ENCODE measurements around the gene L1TD1. TPM values are rescaled to one million over a fixed set of nuclear protein-coding genes. Genes with fewer than 3 reads are reported as not detected.

L1TD1 gene
- total RNA-seq, 4 donors from 2014 or later = 2.0 to 5.4 (median 3.4) TPM; not detected in 1

GRCh38 chr1:62247391-62248168 lies 52.9 kb downstream of the L1TD1 start:
- in situ Hi-C loops (cut with MboI; ENCODE audit: low pct_ligation_motif_present in 1 of 4, low pct_unique_long_range_greater_than_20kb in 1 of 4, low sequenced_read_pairs in 3 of 4) = no loop called here

GRCh38 chr1:62250126-62250726 lies 55.6 kb downstream of the L1TD1 start:
- intact Hi-C loops (cut with DNase I; ENCODE audit: low total_unique reads) = no loop called here

More at GRCh38 chr1:62247391-62248168, 52.9 kb downstream of the L1TD1 start:
- no peaks in the 10 kb centered on the region for H3K36me3 ChIP-seq
- H3K4me3 ChIP-seq = no peak overlapping the region
- TF ChIP-seq, protein P1, sequence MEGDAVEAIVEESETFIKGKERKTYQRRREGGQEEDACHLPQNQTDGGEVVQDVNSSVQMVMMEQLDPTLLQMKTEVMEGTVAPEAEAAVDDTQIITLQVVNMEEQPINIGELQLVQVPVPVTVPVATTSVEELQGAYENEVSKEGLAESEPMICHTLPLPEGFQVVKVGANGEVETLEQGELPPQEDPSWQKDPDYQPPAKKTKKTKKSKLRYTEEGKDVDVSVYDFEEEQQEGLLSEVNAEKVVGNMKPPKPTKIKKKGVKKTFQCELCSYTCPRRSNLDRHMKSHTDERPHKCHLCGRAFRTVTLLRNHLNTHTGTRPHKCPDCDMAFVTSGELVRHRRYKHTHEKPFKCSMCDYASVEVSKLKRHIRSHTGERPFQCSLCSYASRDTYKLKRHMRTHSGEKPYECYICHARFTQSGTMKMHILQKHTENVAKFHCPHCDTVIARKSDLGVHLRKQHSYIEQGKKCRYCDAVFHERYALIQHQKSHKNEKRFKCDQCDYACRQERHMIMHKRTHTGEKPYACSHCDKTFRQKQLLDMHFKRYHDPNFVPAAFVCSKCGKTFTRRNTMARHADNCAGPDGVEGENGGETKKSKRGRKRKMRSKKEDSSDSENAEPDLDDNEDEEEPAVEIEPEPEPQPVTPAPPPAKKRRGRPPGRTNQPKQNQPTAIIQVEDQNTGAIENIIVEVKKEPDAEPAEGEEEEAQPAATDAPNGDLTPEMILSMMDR (IDR thresholded peaks at IDR 0.05) = no peak
- TF ChIP-seq POLR2AphosphoS5 (IDR thresholded peaks at IDR 0.05) (no peak), POLR2A (IDR thresholded peaks at IDR 0.05) (no peak)
- intact Hi-C loops (cut with DNase I; ENCODE audit: low total_unique reads) = no loop called here
- no peak for DNase-seq
- no peak overlapping the region for H3K27ac ChIP-seq
- 68 to 90% methylated on average over 5 to 14 of the region's 14 CpGs for WGBS, 2 donors (ENCODE audit: low coverage in 1 of 2)
- H3K4me1 ChIP-seq = no peaks in the 10 kb centered on the region
- H3K27me3 ChIP-seq = no peaks in the 10 kb centered on the region
- H3K9me3 ChIP-seq = no peaks in the 10 kb centered on the region

GRCh38 chr1:62259551-62259950 lies 64.9 kb downstream of the L1TD1 start:
- no peaks in the 10 kb centered on the region for H3K9me3 ChIP-seq
- in situ Hi-C loops (cut with MboI; ENCODE audit: low pct_ligation_motif_present in 1 of 4, low pct_unique_long_range_greater_than_20kb in 1 of 4, low sequenced_read_pairs in 3 of 4) = no loop called here
- no peak overlapping the region for H3K27ac ChIP-seq

More at GRCh38 chr1:62250126-62250726, 55.6 kb downstream of the L1TD1 start:
- H3K36me3 ChIP-seq = no peaks in the 10 kb centered on the region
- in situ Hi-C loops (cut with MboI; ENCODE audit: low pct_ligation_motif_present in 1 of 4, low pct_unique_long_range_greater_than_20kb in 1 of 4, low sequenced_read_pairs in 3 of 4) = no loop called here
- no peaks in the 10 kb centered on the region for H3K4me1 ChIP-seq
- H3K9me3 ChIP-seq = no peaks in the 10 kb centered on the region
- DNase-seq = no peak
- WGBS, 2 donors (ENCODE audit: low coverage in 1 of 2) = 78 to 83% methylated on average over 1 to 10 of the region's 10 CpGs
- no peaks in the 10 kb centered on the region for H3K27me3 ChIP-seq
- TF ChIP-seq, protein P1 (IDR thresholded peaks at IDR 0.05) = no peak
- TF ChIP-seq POLR2AphosphoS5 (IDR thresholded peaks at IDR 0.05) = no peak
- TF ChIP-seq POLR2A (IDR thresholded peaks at IDR 0.05) = no peak
- TF ChIP-seq EP300 (IDR thresholded peaks at IDR 0.05; ENCODE audit: low read depth) = no peak
- H3K27ac ChIP-seq = no peak overlapping the region
- no peak overlapping the region for H3K4me3 ChIP-seq

DNA sequence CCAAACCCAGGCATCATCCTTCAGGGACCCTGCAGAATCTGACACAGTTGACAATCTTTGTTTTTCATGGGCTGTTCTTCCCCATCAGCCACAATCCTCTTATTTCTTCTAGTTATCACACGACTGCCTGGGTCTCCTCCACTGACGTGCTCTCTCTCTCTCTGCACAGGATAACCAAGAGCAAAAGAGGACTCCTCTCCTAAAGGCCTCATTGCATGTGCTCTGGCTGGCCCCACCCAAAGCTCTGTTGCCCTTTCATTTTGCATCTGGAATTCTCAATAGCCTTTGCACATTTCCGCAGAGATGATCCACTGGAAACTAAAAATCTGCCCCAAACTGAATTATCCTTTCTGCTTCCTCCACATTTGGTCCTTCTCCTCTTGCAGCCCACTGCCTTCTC lies 66.0 kb downstream of the L1TD1 start:
- H3K36me3 ChIP-seq = no peaks in the 10 kb centered on the region

More at GRCh38 chr1:62259551-62259950, 64.9 kb downstream of the L1TD1 start:
- Histone ChIP-seq H3K27me3 (no peaks in the 10 kb centered on the region), H3K36me3 (no peaks in the 10 kb centered on the region), H3K4me1 (no peaks in the 10 kb centered on the region), H3K4me3 (no peak overlapping the region)
- intact Hi-C loops (cut with DNase I; ENCODE audit: low total_unique reads) = no loop called here
- no peak for DNase-seq
- 90 to 95% methylated on average over 4 of the region's 4 CpGs for WGBS, 2 donors (ENCODE audit: low coverage in 1 of 2)
- TF ChIP-seq, protein P1 (IDR thresholded peaks at IDR 0.05) = no peak
- TF ChIP-seq POLR2AphosphoS5 (IDR thresholded peaks at IDR 0.05) (no peak), EP300 (IDR thresholded peaks at IDR 0.05; ENCODE audit: low read depth) (no peak), POLR2A (IDR thresholded peaks at IDR 0.05) (no peak)

More for the DNA sequence above, 66.0 kb downstream of the L1TD1 start:
- in situ Hi-C loops (cut with MboI; ENCODE audit: low pct_ligation_motif_present in 1 of 4, low pct_unique_long_range_greater_than_20kb in 1 of 4, low sequenced_read_pairs in 3 of 4) (no loop called here), intact Hi-C loops (cut with DNase I; ENCODE audit: low total_unique reads) (no loop called here)
- Histone ChIP-seq H3K27ac (no peak overlapping the region), H3K4me1 (no peaks in the 10 kb centered on the region), H3K27me3 (no peaks in the 10 kb centered on the region), H3K4me3 (no peak overlapping the region), H3K9me3 (no peaks in the 10 kb centered on the region)
- no peak for DNase-seq
- WGBS, 2 donors (ENCODE audit: low coverage in 1 of 2) = 79 to 87% methylated on average over 3 of the region's 3 CpGs
- TF ChIP-seq POLR2A (IDR thresholded peaks at IDR 0.05) (no peak), EP300 (IDR thresholded peaks at IDR 0.05; ENCODE audit: low read depth) (no peak), POLR2AphosphoS5 (IDR thresholded peaks at IDR 0.05) (no peak)
- TF ChIP-seq, protein P1 (IDR thresholded peaks at IDR 0.05) = no peak

Data from transverse colon (tissue), 4 donors.